Gastroesophageal sphincter (tissue), 4 donors: ENCODE measurements around the gene SPTLC1. TPM values are rescaled to one million over a fixed set of nuclear protein-coding genes. Genes with fewer than 3 reads are reported as not detected.

Experiments used
- ATAC-seq: fragments of 150-250 bp; one replicate; pipeline ENCODE4 v1.9.1; 2016; ENCODE audit warnings: mild to moderate bottlenecking, moderate library complexity
- H3K27ac ChIP-seq, 4 donors: fragments of 200-600 bp; sonication (generic) in 3 of 4; 1 replicate in 3 of 4; 2 replicates in 1 of 4; pipeline ENCODE4 v1.5.1; 2016 to 2019
- H3K27me3 ChIP-seq: fragments of 200-600 bp; sonication (generic); one replicate; pipeline ENCODE4 v1.5.1; 2019
- H3K36me3 ChIP-seq, 2 donors: fragments of 200-600 bp; sonication (generic); one replicate each; pipeline ENCODE4 v1.5.1; 2019; ENCODE audit warnings: control low read depth in 1 of 2
- H3K4me1 ChIP-seq, 3 donors: fragments of 200-600 bp; sonication (generic); 1 replicate in 2 of 3; 2 replicates in 1 of 3; pipeline ENCODE4 v1.5.1; 2016 to 2019; ENCODE audit warnings: control low read depth in 2 of 3
- H3K4me3 ChIP-seq, 2 donors: fragments of 200-600 bp; sonication (generic); one replicate each; pipeline ENCODE4 v1.5.1; 2019; ENCODE audit warnings: mild to moderate bottlenecking in 1 of 2, moderate library complexity in 1 of 2
- H3K9me3 ChIP-seq, 3 donors: fragments of 200-600 bp; sonication (generic); one replicate each; pipeline ENCODE4 v1.5.1; 2017 to 2019; ENCODE audit warnings: control low read depth in 2 of 3
- CTCF ChIP-seq, 4 experiments: fragments of 200-600 bp in 2 of 4; fragments of 450-650 bp in 2 of 4; sonication (generic) in 1 of 4; IDR thresholded peaks; one replicate each; pipeline ENCODE4 v1.5.1; 2017 to 2019; ENCODE audit warnings: antibody characterized with exemption in 4 of 4, mild to moderate bottlenecking in 2 of 4, moderate library complexity in 2 of 4
- EP300 ChIP-seq: sonication (generic); formaldehyde crosslinking; IDR thresholded peaks from one replicate; pipeline ENCODE4 v1.6.1; 2017; ENCODE audit warnings: antibody characterized with exemption, mild to moderate bottlenecking
- POLR2A ChIP-seq, 2 donors: fragments of 450-650 bp; IDR thresholded peaks; one replicate each; pipeline ENCODE4 v1.6.1; 2017; ENCODE audit warnings: antibody characterized with exemption in 2 of 2, mild to moderate bottlenecking in 2 of 2, moderate library complexity in 1 of 2
- POLR2AphosphoS5 ChIP-seq: sonication (generic); formaldehyde crosslinking; IDR thresholded peaks from one replicate; pipeline ENCODE4 v1.6.1; 2017; ENCODE audit warnings: antibody characterized with exemption
- WGBS, 2 donors: methylation state at CpG; one replicate each; pipeline ENCODE4 v1.1.5; 2018; ENCODE audit warnings: low coverage in 1 of 2; 5-methylcytosine and 5-hydroxymethylcytosine counted together
- total RNA-seq, 4 donors: library from RNA; depleted of rRNA; stranded (reverse); fragments of >200 nt; gene quantifications; one replicate each; pipeline ENCODE4 v1.1.0, GENCODE V29; 2016

The SPTLC1 gene
- total RNA-seq, 4 donors from 2014 or later: 56.0 to 73.9 (median 64.0) TPM

- peaks cover 0 to 13% (median 0%) of the 10 kb centered on the region in 3 donors for H3K9me3 ChIP-seq
- no peaks in the 10 kb centered on the region for H3K4me1 ChIP-seq
- TF ChIP-seq CTCF (IDR thresholded peaks at IDR 0.05) (no peak), POLR2A (IDR thresholded peaks at IDR 0.05) (no peak), EP300 (no peak), POLR2AphosphoS5 (no peak)
- WGBS, 2 donors: 91 to 92% methylated on average over 5 of the region's 5 CpGs
- no peaks in the 10 kb centered on the region for H3K27me3 ChIP-seq
- H3K27ac ChIP-seq: no peak overlapping the region
- no peak overlapping the region for H3K4me3 ChIP-seq
- peaks cover 0 to 96% of the 10 kb centered on the region in 2 donors for H3K36me3 ChIP-seq
- ATAC-seq: no peak
Measured at GRCh38 chr9:92066168-92066567, 49.0 kb downstream of the SPTLC1 start.

GRCh38 chr9:92064711-92065110 is 50.5 kb downstream of the SPTLC1 start:
- Histone ChIP-seq H3K4me1 (no peaks in the 10 kb centered on the region), H3K4me3 (no peak overlapping the region), H3K27ac (no peak overlapping the region), H3K27me3 (no peaks in the 10 kb centered on the region), H3K9me3 (peaks cover 0 to 22% (median 0%) of the 10 kb centered on the region in 3 donors), H3K36me3 (peaks cover 0 to 86% of the 10 kb centered on the region in 2 donors)
- no peak for ATAC-seq
- TF ChIP-seq POLR2A (IDR thresholded peaks at IDR 0.05): no peak
- no peak for TF ChIP-seq CTCF (IDR thresholded peaks at IDR 0.05)
- TF ChIP-seq EP300: no peak
- TF ChIP-seq POLR2AphosphoS5: no peak
- 89 to 94% methylated on average over 3 of the region's 3 CpGs for WGBS, 2 donors

GRCh38 chr9:92061184-92061583 is 54.0 kb downstream of the SPTLC1 start:
- no peak for ATAC-seq
- H3K36me3 ChIP-seq: peaks cover 0 to 81% of the 10 kb centered on the region in 2 donors

GRCh38 chr9:92059661-92060060 is 55.6 kb downstream of the SPTLC1 start:
- peaks cover 0 to 22% (median 0%) of the 10 kb centered on the region in 3 donors for H3K9me3 ChIP-seq
- TF ChIP-seq CTCF (IDR thresholded peaks at IDR 0.05) (no peak), POLR2A (IDR thresholded peaks at IDR 0.05) (no peak), EP300 (no peak), POLR2AphosphoS5 (no peak)
- H3K4me3 ChIP-seq: no peak overlapping the region
- ATAC-seq: no peak
- no peak overlapping the region for H3K27ac ChIP-seq
- no peaks in the 10 kb centered on the region for H3K27me3 ChIP-seq
- no peaks in the 10 kb centered on the region for H3K4me1 ChIP-seq
- WGBS, 2 donors: 92% methylated on average over 3 of the region's 3 CpGs; no CpG with 5 or more reads in 1 of the 2 donors
- peaks cover 0 to 83% of the 10 kb centered on the region in 2 donors for H3K36me3 ChIP-seq

More at GRCh38 chr9:92061184-92061583, 54.0 kb downstream of the SPTLC1 start:
- 100% methylated on average over 2 of the region's 2 CpGs; no CpG with 5 or more reads in 1 of the 2 donors for WGBS, 2 donors
- H3K4me1 ChIP-seq: no peaks in the 10 kb centered on the region
- no peak for TF ChIP-seq EP300
- TF ChIP-seq POLR2AphosphoS5: no peak
- TF ChIP-seq POLR2A (IDR thresholded peaks at IDR 0.05): no peak
- TF ChIP-seq CTCF (IDR thresholded peaks at IDR 0.05): no peak
- H3K9me3 ChIP-seq: peaks cover 0 to 22% (median 0%) of the 10 kb centered on the region in 3 donors
- no peaks in the 10 kb centered on the region for H3K27me3 ChIP-seq
- H3K4me3 ChIP-seq: no peak overlapping the region
- no peak overlapping the region for H3K27ac ChIP-seq

- WGBS, 2 donors: 93 to 100% methylated on average over 5 of the region's 5 CpGs
- Histone ChIP-seq H3K4me3 (no peak overlapping the region), H3K27me3 (no peaks in the 10 kb centered on the region), H3K27ac (no peak overlapping the region), H3K36me3 (peaks cover 0 to 83% of the 10 kb centered on the region in 2 donors), H3K4me1 (no peaks in the 10 kb centered on the region), H3K9me3 (peaks cover 0 to 22% (median 0%) of the 10 kb centered on the region in 3 donors)
- ATAC-seq: no peak
- TF ChIP-seq EP300 (no peak), CTCF (IDR thresholded peaks at IDR 0.05) (no peak), POLR2A (IDR thresholded peaks at IDR 0.05) (no peak)
Measured at GRCh38 chr9:92058723-92059444, 56.3 kb downstream of the SPTLC1 start.
